Esophagus mucosa (tissue), 1 donor: Measurements from ENCODE around the gene TNFAIP2. TPM values are rescaled to one million over a fixed set of nuclear protein-coding genes. Genes with fewer than 3 reads are reported as not detected.
"Not testable (repeated sequence)": the region's sequence is repeated elsewhere in the genome, so short reads cannot be mapped to it uniquely, and the experiment has no call there.

Experiments used
- ATAC-seq: fragments of 200-7000 bp; cut with Tn5 transposase; one replicate; pipeline ENCODE4 v1.9.1; 2020
- total RNA-seq: library from RNA; stranded (reverse); gene quantifications from one replicate; pipeline ENCODE4 v1.2.4, GENCODE V29; 2023
- donor health status: DM: yes; HTN: yes; CAD: no.

Gene TNFAIP2
- total RNA-seq, 1 donor from 2014 or later, result 85.3 TPM

DNA sequence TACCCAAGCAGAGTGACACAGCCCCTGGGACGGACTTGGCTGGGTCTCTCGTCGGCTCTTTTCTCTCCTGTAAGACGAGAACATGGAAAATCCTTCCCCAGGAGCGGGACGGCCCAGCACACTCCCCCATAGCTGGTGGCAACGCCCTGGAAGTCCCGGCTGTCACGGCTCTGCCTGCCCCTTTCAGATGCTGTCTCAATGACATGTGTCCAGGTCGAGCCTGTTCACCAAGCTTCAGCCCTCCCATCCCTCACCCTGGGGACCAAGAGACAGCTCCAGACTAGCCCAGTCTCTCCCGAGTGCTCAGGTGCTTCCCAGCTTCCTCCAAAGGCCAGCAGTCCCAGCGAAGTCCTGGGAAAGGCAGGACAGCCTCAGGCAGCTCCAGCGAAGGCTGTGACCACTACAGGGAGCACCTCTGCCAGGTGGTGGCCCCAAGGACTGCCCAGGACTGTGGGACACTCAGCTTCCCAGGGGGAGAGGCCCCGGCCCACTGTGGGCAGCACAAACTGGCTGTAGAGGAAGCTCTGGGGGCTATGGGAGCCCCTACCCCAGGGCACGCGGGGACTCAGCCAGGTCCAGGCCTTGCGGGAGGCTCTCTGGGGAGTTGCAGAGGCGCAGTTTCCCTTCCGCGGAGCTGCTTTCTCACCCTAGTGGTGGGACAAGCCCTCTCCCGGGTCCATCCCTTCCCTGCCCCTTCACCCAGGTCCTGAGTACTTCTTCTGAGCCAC lies 33.6 kb downstream of the TNFAIP2 start:
- ATAC-seq, result peak; percentile 38

DNA sequence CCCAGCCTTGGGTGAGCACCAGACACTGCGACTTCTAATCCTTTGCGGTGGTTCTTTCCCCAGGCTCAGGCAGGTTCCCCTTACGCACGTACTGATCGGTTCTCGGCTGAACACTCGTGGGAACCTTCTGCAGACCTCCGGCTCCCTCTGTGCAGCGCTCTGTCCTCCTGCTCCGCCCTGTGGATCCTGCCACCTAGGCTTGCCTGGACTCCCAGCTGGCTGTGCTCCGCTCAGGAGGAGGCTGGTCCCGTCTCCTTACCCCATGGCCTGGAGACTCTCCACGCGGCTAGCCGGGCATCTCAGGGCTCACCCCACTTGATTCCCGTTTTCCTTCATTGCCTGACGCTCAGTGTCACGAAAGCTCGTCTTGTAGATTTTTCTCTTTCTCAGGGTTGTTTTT lies 34.7 kb downstream of the TNFAIP2 start:
- no peak for ATAC-seq

DNA sequence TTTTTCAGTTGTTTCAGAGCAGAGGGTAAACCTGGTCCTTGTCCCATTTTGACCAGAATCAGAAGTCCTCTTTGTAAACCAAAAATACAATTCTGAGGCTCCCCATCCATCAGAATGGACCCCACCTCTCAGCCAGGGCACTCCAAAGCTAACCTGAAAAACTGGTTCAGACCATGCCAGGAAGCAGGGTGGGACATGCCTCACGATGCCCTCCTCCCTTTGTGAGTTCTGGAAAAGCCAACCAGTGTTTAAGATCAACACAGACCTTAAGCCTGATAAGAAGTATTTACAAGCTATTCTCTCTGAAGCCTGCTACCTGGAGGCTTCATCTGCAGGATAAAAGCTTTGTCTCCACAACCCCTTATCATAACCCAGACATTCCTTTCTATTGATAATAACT lies 35.4 kb downstream of the TNFAIP2 start:
- ATAC-seq, result no peak

DNA sequence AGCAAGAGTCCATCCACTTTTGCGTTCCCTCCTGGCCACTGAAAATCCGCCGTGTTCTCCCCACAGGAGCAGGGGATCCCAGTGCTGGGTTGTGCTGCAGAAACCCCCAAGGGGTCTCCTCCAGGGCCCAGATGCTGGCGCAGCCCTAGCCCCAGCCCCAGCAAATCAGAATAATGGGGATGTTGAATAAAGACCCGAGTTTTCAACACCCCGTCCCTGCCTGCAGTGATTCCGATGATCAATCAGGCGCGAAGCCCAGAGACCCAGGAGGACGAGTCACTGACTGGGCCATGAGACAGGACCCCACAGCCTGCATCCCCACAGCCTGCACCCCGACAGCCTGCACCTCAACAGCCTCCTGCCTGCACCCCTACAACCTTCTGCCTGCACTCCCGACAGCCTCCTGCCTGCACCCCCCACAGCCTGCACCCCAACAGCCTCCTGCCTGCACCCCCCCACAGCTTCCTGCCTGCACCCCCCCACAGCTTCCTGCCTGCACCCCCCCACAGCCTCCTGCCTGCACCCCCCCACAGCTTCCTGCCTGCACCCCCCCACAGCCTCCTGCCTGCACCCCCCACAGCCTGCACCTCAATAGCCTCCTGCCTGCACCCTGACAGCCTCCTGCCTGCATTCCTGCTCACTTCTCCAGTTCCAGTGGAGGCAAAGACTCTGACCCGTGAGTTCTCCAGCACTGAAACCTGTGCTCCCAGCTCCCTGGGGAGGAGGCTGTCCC lies 37.2 kb downstream of the TNFAIP2 start:
- ATAC-seq, result no peak

DNA sequence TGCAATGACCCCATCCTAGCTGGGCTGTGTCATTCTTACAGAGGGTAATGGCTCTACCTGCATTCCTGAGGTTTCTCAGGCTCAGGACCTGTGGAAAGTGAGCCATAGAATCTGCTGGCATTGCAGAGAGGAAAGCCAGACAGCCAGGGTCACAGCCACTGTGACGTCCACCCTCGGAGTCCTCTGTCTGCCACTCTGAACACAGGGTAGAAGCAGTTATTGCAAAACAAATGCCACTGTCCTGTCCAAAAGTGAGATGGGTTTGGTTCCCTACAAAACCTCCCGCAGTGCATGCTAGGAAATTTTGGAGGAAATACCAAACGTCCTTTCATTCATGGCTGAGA lies 37.8 kb downstream of the TNFAIP2 start:
- ATAC-seq, result peak; percentile 65

DNA sequence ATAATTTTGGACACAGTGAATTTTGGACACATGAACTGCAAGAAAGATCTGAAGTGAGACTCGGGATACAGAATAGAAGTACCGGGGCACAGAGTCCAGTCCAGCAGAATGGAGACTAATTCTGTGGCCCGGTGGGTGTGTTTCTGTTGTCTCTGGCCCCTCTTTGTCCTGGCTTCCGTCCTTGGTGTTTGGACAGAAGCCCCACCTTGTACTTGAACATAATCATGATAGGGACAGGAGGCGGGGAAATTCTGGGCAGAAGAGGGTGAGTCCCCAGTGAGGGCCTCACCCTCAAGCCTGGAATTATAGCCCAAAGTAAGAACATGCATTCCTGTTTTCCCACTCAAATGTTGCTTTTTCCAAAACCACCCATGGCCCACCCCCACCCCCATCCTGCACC lies 39.9 kb downstream of the TNFAIP2 start:
- ATAC-seq, result no peak

DNA sequence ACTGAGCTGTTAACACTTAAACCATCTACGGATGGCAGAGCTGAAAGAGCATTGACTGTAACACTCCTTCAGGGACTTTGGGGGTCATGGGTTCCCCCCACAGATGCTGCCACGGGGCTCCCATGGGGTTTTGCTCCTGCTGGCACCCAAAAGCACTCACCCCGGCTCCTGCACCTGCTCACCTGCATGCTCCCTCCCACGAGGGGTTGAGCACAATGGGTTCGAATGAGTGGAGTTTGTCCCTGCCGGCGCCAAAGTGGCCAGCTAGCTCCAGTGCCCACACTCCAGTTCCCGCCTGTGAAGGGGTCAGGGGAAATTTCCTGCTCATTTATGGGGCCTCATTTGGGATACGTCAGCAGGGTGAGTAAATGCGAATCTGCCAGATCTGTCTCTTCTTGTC lies 40.7 kb downstream of the TNFAIP2 start:
- ATAC-seq, result no peak

DNA sequence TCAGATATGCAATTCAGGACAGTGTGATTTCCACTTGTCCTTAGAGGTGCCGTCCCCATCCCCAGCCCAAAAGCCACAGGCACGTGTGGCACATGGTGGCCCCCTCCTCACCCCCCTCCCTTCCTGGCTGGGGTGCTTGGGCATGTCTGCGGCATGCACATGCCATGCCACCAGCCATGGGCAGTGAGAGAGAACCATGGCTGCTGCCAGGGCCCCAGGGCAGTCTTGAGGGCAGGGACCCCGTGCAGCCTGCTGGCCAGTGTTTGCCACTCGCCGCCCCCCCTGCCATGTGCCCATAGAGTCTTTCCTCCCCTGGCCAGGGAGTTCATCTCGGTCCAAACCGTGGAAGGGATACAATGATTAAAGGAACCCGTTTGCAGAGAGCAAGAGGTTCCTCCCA lies 41.5 kb downstream of the TNFAIP2 start:
- ATAC-seq, result no peak

DNA sequence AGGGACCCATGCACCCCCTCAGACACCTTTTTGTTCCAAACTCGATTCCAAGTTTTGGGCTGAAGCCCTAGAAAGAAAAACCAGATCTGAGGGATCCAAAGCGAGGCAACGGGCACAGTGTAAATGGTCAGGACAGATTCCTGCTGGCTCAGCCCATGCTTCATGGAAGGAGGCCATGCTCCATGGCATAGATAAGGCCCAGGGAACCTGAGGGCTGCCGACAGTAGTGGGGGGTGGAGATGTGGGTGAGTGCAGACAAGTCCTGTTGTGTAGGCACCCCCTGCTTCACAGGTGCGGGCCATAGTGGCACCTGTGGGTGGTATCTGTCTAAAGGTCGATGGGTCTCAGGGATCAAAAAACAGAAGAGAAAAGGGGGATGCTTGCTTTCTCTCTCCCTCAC lies 42.1 kb downstream of the TNFAIP2 start:
- ATAC-seq, result no peak

DNA sequence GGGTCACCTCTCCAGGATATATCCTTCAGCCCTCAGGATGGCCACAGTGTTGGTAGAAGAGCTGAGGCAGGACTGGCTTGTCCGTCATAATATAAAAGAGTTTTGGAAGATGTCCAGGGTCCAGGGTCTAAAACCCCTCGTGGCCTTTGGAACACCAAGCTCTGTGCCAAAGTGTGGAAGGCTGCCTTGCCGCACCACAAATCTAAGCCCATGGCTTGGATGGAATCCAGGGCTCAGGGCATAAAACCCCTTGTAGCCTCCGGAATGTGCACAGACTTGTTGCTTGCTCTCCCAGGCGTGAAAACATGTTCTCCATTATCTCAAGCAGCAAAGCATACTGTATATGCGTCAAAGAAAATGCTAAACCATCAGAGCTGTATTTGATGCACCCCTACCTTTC lies 46.7 kb downstream of the TNFAIP2 start:
- ATAC-seq, result peak; percentile 52

DNA sequence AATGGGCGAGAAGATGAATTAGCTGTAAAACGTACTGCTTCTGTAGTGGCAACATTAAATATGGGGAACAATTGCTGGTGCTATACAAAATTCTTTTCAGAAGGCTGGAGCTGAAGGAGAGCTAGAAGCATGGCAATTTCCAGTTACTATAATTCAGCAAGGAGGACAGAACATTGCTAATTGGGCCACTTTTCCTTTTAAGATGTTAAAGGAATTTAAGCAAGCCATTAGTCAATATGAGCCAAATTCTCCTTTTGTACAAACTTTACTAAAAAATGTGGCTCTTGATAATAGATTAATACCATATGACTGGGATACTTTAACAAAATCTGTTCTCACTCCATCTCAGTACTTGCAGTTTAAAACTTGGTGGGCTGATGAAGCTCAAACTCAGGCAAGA lies 47.9 kb downstream of the TNFAIP2 start:
- not testable (repeated sequence) for ATAC-seq

DNA sequence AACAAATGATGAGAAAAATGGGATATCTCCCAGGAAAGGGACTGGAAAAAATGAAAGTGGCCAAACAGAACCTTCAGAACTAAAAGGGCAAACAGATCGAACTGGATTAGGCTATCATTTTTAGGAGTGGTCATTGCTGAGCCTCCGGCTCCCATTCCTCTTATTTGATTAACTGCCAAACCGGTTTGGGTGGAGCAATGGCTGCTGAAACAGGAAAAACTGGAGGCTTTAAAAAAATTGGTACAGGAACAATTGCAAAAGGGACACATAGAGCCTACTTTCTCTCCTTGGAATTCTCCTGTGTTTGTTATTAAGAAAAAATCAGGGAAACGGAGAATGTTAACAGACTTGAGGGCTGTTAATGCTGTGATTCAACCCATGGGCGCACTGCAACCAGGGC lies 49.7 kb downstream of the TNFAIP2 start:
- ATAC-seq, result no peak

DNA sequence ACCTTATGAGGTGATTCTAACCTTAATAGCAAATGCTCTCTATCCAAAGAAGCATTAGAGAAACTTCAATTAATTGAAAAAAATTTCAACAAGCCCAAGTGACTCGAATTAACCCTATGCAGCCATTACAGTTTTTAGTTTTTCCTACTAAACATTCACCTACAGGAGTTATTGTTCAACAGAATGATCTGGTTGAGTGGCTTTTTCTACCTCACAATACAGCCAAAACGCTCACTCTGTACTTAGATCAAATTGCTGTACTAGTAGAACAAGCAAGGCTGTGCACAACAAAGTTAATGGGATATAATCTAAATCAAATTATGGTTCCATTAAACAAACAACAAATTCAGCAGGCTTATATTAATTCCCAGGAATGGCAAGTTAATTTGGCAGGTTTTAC lies 50.6 kb downstream of the TNFAIP2 start:
- ATAC-seq, result not testable (repeated sequence)

DNA sequence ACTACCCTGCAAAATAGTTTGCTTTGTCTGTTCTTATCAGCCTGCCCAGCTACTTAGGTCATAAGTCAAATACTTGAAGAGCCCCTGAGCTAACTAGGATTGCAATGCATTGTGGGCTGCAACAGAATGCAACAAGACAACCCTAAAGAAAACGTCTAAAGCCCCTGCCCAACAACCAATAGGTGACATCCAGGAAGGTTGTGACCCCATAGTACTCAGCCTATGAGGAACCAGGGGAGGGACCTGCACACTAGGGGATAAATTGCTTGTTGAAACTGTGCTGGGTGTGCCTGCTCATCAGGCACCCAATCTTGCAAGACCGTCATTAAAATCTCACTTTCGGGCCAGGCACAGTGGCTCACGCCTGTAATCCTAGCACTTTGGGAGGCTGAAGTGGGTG lies 52.9 kb downstream of the TNFAIP2 start:
- not testable (repeated sequence) for ATAC-seq

DNA sequence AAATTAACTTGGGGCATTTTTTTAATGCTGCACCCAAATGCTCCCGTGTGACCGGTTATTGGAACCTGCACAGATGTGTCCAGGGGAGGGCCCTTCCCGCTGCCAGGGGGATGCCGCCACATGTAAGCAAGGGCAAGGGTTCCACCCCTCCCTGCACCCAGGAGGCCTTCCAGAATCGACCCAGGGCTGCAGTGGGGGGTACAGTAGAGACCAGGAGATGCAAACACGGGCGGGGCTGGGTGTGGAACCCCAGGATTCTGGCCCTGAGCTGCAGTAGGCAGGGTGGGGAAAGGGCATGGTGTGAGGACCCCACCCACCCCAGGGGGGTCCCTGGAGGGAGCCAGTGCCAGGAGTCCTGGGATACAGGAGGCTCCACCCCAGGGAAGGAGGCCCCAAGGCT lies 54.1 kb downstream of the TNFAIP2 start:
- ATAC-seq, result peak; percentile 59

DNA sequence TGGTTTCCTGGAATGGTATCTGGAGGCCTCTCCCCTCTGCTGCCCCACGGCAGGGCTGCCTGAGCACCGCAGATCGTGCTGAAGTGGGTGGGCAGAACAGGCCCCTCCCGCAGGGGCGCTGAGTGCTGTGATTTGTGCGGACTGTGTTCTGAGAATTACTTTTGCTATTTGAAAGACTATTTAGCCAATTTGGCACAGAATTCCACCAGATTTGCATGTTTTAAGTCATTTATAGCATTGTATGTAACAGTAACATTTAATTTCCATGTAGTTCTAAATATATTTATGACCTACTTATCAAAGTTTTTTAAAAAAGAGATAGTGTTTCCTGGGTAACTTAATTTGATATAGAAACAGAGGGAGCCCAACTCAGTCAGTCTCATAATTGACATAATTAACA lies 55.3 kb downstream of the TNFAIP2 start:
- no peak for ATAC-seq

DNA sequence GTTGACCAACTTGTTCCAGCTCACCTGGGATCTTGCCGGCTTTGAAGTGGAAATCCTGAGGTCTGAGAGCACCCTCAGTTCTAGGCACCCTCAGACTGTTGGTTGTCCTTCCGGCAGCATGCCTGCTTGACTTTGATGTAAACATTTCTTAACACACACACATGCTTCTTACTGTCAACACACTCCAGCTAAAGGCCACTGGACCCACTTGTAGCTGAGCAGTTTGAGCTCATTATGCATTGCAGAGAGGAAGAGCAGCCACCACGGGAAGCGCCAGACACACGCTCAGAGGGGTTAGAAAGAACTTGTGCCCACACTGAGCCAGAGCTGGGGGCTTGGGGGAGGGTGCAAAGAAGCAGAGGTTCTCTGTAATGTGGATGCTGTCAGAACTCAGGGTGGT lies 55.8 kb downstream of the TNFAIP2 start:
- ATAC-seq, result no peak

DNA sequence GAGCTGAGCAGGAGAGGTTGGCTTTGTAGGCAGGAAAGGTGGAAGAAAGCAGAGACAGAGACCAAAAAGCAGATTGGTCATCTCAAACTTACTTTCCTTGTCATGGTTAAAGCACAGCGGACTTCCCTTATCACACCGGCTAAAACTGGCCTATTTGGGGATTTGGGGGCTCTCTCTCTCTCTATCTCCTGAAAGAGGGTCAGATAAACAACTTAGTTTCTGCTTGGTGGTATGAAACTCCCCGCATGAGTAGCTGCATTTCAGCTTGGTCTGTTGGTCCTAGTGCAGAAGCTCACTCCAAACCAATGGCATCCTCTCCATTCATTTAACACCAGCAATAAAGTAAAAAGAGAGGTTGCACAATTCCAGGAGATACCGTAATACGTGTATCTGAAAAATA lies 57.1 kb downstream of the TNFAIP2 start:
- ATAC-seq, result no peak

DNA sequence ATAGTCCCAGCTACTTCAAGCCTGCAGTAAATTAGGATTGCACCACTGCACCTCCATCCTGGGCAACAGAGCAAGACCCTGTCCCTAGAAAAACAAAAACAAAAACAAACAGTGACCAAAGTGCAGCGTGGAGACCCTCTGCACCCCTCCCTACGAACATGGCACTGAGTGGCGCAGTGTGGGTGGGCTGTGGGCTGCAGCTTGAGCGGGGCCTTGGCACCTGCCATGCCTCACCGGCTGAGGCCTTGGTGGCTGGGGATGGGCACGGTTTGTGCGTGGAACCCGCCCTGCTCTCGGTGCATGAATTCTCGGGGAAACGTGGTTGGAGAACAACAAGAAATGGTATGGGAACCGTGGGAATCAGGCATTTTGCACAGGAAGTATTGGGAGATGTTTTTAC lies 60.8 kb downstream of the TNFAIP2 start:
- no peak for ATAC-seq

DNA sequence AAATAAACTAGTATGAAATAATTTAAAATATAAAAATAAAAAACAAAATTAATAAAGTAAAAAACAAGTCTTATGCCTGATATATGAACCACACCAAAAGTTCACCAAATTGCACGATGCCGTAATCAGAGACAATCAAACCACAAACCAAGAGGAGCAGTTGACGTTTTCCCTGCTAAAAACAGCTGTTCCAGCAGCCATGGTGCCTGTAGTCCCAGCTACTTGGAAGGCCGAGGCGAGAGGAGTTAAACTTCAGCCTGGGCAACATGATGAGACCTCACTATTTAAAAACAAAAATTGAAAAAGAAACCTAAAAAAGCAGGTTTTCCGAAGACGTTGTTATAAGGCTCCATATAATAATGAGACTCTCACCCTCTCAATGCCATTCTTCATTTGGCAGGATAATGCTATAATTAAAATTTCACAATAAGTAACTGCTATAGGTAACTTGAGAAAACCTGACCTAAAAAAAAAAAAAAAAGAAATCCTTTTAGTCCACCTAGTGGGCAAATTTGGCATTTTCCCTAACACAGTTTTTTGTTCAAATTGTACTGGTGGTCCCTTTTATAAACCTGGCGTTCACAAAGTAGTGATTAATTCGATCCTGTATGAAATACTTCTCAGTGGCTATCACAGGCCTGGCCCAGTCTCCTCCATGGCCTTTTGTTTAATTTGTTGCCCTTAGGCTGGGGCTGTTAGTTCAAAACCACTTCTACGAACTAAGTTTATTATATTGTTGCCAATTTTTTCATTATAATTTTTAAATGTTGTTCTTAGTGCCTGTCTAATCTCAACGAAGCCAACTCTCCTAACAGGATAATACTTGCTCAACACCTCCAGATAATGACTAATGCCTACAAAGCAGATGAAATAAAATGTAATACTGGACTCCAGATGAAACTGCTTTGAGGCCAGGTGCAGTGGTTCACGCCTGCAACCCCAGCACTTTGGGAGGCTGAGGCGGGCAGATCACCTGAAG lies 62.1 kb downstream of the TNFAIP2 start:
- peak; percentile 87 for ATAC-seq

DNA sequence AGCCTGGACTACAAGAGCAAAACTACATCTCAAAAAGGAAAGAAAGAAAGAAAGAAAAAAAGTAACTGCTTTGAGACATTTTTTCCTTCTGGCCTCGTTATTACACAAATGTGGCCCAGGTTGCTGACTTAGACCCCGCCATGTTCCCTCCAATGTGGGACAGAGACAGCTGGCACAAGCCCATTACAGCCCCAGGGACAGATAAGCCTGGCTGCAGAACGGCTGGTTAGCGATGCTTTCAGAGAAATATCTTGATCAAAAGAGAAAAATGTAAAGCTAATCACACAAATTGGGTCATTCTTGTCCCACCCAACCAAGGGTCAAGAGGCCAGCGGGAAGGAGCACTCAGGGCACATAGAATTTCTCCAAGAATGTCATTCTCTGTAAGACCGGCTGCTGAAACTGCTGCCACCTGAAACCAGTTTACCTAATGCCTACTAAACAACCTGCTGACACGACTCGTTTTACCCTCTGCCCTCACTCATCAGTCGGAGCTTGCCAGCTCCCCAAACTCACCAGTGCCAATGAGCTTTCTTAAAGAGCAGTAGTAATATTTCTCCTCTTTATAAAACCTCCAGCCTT lies 63.1 kb downstream of the TNFAIP2 start:
- no peak for ATAC-seq
